GM18861 (cell line): ENCODE results near the gene FLYWCH1.
A peak's percentile ranks its signal among the peaks of the same experiment; 100 is the strongest.

Experiments used
- ATAC-seq: cut with Tn5 transposase; IDR thresholded peaks from one replicate; pipeline ENCODE4 v1.9.1; 2021; ENCODE audit not compliant: unreplicated experiment

The FLYWCH1 gene

GRCh38 chr16:2911638-2912329 lies at the start of gene FLYWCH1:
Gene FLYWCH1 (plus strand): TSS chr16:2911931. CDS start chr16:2929686, 17,755 bp downstream.
- ATAC-seq: peak; percentile 82

- ATAC-seq: no peak
Measured at GRCh38 chr16:2865651-2866050, 46.1 kb upstream of the FLYWCH1 start.

- ATAC-seq: no peak
Measured at GRCh38 chr16:2866431-2866830, 45.3 kb upstream of the FLYWCH1 start.

- no peak for ATAC-seq
Measured at GRCh38 chr16:2867661-2867986, 44.1 kb upstream of the FLYWCH1 start.

DNA sequence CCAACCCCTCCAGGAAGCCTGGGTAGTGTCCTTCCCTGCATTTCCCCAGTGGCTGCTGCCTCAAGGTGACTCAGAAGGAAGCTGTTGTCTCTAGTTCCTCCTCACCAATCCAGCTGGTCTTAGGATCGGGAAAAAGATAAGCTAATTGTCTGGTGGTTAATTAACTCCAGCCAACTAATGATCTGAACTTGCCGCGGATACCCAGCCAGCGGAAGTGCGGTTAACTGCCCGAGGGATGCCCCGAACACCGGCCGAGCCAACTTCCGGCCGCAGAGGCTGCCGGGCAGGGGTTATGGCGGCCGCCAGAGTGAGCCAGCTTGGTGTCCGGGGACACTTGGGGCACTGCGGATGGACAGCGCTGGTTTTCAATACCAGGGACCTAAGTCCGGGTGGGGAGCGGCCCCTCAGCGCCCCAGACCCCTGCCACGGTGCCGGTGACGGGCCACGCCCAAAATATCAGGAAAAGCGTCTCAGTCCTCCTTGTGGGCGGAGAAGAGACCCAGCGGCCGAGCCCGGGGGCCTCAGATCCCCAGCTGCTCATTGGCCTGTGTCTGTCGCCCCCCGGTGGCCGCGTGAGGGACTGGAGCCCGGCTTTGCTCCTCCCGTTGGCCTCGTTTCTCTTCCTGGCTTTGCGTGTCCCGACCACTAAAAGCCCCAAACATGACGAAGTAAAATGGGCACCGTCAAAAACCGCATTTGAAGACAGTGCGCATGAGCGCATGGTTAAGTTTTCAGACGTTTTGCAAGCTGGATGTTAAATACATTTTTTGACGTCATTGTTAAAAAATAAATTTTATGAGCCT lies 43.5 kb upstream of the FLYWCH1 start:
- ATAC-seq: peak; percentile 79

GRCh38 chr16:2871926-2872325 lies 39.8 kb upstream of the FLYWCH1 start:
- no peak for ATAC-seq

DNA sequence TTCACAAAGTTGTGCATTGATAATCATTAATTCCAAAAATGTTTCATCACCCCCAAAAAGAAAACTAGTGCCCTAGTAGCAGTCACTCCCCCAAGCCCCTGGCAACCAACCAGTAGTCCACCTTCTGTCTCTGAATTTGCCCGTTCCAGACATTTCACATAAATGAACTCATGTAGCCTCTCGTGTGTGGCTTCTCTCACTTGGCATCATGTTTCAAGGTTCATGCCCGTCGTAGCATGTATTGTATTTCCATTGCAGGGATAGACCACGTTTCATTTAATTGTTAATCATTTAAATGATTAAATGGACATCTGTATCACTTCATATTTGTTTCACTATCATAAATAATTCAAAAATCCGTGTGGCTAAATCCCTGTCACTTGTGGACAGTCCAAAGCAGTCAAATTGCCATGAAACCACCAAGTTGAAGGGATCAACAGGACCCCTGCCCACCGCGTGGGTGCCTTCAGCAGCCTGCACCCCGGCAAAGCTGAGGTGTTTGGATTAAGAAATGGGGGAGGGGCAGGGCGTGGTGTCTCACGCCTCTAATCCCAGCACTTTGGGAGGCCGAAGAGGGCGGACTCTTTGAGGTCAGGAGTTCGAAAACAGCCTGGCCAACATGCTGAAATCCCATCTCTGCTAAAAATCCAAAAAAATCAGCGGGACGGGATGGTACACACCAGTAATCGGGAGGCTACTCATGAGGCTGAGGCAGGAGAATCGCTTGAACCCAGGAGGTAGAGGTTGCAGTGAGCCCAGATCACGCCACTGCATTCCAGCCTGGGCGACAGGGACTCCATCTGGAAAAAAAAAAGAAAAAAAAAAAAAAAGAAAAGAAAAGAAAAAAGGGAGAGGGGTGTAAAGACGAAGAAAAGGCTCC lies 37.5 kb upstream of the FLYWCH1 start:
- ATAC-seq: no peak

DNA sequence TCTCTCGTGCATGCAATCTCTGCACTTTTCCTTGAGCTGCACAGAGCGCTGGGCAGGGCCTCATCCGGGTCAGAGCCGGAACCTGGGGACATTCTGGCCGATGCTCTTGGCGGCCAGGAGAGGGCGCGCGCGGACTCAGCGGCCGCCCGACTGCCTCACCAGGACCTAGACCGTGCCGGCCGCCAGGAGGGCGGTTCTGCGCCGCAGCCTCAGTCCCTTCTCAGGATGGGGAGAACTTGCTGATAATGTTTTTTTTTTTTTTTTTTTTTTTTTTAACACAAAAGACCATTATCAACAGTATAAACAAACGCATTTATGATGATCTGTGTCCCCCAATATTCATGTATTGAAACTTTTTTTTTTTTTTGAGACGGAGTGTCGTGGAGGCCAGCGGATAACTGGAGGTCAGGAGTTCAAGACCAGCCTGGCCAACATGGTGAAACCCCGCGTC lies 36.8 kb upstream of the FLYWCH1 start:
- no peak for ATAC-seq

- ATAC-seq: no peak
Measured at GRCh38 chr16:2879854-2880508, 31.8 kb upstream of the FLYWCH1 start.

DNA sequence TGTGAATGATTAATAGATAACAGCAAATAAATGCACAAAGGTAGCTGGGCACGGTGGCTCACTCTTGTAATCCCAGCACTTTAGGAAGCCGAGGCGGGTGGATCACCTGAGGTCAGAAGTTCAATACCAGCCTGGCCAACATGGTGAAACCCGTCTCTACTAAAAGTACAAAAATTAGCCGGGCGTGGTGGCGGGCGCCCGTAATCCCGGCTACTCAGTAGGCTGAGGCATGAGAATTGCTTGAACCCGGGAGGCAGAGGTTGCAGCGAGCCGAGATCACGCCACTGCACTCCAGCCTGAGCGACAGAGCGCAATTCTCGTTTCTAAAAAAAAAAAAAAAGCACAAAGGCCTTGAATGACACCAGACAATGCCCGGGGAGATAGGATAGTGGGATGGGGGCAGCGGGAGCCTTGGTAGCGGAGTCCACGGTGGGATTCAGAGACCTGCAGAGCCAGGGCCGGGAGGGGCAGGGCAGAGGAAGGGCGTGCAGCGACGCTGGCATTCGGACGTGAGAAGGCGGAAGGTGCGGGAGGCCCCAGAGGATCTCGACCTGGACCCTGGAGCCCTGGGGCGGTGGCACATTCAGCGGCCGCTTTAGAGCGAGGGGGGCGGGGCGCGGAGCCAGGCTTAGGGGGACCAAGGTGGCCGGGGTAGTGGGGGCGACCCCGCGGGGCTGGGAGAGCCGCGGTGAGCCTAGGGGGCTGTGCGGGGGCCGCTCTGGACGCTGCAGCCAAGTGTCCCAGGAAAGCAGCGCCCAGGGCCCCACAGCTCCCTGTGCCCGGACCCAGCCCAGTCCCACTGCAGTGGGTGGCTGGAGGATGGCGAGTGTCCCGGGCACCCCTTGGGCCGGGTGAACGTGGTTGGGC lies 29.7 kb upstream of the FLYWCH1 start:
- no peak for ATAC-seq

DNA sequence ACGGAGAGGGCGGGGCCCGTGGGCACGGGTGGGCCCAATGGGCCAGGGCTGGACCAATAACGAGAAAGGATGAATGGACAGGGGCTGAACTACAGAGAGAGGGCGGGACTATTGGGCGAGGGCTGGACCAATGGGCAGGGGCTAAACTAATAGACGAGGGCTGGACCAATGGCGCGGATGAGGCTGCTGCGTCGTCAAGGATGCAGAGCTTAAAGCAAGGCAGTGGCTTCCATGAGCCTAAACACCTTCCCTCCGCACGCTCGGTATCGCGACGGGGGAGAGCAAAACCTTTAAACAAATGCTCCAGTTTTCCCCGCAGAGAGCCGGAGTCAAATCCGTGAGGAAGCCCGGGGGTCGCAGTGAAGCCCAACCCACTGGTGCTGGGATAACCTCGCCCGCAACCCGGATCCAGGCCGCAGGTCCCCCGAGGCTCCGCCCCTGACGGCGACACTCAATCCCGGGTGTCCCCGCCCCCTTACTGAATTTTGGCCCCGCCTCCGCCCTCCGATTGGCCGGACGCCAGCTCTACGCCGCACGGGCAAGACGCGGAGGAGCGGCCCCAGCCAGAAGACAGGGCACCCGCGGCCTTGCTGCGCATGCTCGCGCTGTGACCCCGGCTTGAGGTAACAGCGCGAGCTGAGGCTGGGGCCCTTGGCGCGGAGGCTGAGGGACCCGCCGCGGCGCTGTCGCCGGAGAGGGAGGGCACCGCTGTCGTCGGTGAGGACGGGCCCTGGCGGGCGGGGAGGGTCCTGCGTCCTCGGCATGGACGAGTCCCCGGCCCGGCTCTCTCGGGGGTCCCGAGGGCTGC lies 28.9 kb upstream of the FLYWCH1 start, which contains the start of gene FLYWCH2:
FLYWCH2 (plus strand) TSS at position 566 of the 808 bp plus-strand sequence. CDS start 13,235 bp downstream, outside the sequence.
- ATAC-seq: peak; percentile 73

- no peak for ATAC-seq
Measured at GRCh38 chr16:2883458-2883908, 28.2 kb upstream of the FLYWCH1 start.

DNA sequence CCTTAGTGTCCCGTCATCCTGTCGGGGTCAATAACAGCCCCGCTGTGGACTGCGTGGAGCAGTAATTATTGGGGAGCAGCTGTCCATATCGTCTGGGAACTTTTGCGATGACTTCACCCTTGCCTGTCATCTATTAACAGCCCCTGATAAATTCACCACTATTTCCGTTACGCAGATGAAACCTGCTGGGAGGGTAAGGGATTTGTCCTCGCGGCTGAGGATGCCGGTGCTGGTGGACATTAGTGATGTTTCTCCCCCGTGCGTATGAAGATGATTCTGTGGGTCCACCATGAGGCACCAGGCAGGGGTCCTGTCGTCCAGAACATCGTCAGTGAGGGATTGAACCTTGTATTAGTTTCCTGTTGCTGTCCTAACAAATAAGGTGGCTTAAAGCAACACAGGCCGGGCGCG lies 27.7 kb upstream of the FLYWCH1 start:
- no peak for ATAC-seq

DNA sequence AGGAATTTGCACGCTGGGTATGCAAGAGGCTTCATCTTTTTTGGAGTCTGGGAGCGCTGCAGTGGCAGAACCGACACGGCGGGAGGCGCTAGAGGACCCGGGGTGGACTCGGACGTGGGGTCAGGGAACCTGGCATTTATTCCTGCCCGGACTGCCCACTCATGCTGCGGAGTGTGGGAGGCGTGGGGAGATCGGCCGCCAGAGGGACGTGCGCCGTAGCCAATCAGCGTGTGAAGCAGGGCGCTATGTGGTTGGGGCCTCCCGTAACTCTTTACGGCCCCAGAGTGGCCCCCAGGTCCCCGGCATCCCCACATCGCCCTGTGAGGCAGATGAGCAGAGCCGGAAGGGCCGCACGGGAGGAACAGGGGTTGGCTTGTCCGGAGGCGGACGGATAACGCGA lies 17.5 kb upstream of the FLYWCH1 start:
- ATAC-seq: no peak

- no peak for ATAC-seq
Measured at GRCh38 chr16:2895813-2896212, 15.9 kb upstream of the FLYWCH1 start.

- ATAC-seq: no peak
Measured at GRCh38 chr16:2896480-2897010, 15.2 kb upstream of the FLYWCH1 start.

DNA sequence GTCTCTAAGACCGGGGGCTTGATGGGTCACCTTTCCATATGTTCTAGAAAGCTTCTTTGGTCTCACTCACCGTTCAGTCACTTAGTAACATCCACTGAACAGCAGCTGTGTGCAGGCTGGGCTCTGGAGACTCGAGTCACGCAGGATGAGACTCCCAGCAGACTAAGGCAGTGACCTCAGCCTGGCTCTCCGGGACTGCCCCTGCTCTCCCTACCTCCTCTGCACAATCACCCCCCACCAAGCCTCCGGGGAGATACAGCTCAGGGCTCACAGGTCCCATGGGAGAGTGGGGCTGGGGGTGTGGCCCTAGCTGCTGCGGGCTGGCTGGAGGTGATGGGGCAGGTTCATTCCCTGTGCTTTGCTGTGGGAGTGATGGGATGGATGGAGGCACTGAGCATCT lies 14.6 kb upstream of the FLYWCH1 start:
- ATAC-seq: peak; percentile 59

DNA sequence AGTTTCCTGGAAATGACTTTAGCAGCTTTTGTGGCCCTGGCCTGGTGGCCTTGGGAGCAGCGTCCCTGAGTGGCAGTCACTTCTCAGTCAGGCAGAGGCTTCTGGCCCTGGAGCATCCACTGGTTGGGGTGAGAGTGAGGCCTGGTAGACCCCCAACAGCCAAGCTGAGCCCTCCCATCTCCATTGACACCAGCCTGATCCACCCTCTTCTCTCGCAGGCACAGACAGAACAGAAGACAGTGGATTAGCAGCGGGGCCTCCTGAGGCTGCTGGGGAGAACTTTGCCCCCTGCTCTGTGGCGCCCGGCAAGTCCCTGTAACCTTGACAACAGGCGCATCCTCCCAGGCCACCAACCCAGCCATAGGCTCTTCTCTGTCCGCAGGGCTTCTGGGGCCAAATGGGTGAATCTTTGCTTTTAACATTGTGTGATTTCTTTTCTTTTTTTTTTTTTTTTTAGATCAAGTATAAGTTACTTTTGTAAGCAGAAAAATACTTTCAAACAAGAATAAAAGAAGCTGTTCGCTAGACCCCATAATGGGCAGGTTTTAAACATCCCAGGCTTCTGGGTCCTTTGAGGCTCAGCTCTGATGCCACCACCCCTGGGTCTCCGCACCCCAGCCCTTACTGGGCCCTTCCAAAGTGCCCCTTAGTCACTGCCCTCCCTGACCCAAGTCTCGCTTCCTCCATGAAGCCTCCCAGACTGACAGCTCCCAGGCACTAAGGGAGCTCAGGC lies 12.7 kb upstream of the FLYWCH1 start:
- no peak for ATAC-seq
